Activated CD8-positive, alpha-beta memory T cell treated with anti-CD3 and anti-CD28 coated beads, Interleukin-2, amount 50 U/mL, for 24 hours (primary cell): ENCODE measurements around the gene EHHADH.
"Not testable (repeated sequence)": the region's sequence is repeated elsewhere in the genome, so short reads cannot be mapped to it uniquely, and the experiment has no call there.

Experiments used
- DNase-seq: peaks from one replicate; pipeline ENCODE4 v3.0.0-alpha.2; 2020; ENCODE audit errors: extremely low read depth

Gene EHHADH

GRCh38 chr3:185251272-185251671 is 2.6 kb downstream of the EHHADH start:
- no peak for DNase-seq

GRCh38 chr3:185250653-185251052 is 3.2 kb downstream of the EHHADH start:
- DNase-seq: no peak

- no peak for DNase-seq
Measured at GRCh38 chr3:185250247-185250646, 3.6 kb downstream of the EHHADH start.

GRCh38 chr3:185242642-185243041 is 11.2 kb downstream of the EHHADH start:
- DNase-seq: no peak

GRCh38 chr3:185236969-185237368 is 16.9 kb downstream of the EHHADH start:
- no peak for DNase-seq

- no peak for DNase-seq
Measured at GRCh38 chr3:185233328-185233727, 20.5 kb downstream of the EHHADH start.

GRCh38 chr3:185226526-185226925 is 27.3 kb downstream of the EHHADH start:
- DNase-seq: not testable (repeated sequence)

GRCh38 chr3:185225523-185225922 is 28.3 kb downstream of the EHHADH start:
- DNase-seq: no peak

- no peak for DNase-seq
Measured at GRCh38 chr3:185225080-185225479, 28.8 kb downstream of the EHHADH start.

- no peak for DNase-seq
Measured at GRCh38 chr3:185221203-185221602, 32.6 kb downstream of the EHHADH start.

- DNase-seq: no peak
Measured at GRCh38 chr3:185216607-185216958, 37.3 kb downstream of the EHHADH start.

- DNase-seq: no peak
Measured at GRCh38 chr3:185215873-185216606, 37.8 kb downstream of the EHHADH start.

GRCh38 chr3:185212559-185212958 is 41.3 kb downstream of the EHHADH start:
- DNase-seq: no peak

GRCh38 chr3:185212086-185212485 is 41.8 kb downstream of the EHHADH start:
- no peak for DNase-seq

- no peak for DNase-seq
Measured at GRCh38 chr3:185210621-185211142, 43.2 kb downstream of the EHHADH start.

- no peak for DNase-seq
Measured at GRCh38 chr3:185208823-185209222, 45.0 kb downstream of the EHHADH start.

GRCh38 chr3:185207931-185208746 is 45.7 kb downstream of the EHHADH start:
- DNase-seq: no peak

- DNase-seq: no peak
Measured at GRCh38 chr3:185207481-185207880, 46.4 kb downstream of the EHHADH start.

- no peak for DNase-seq
Measured at GRCh38 chr3:185205865-185206264, 48.0 kb downstream of the EHHADH start.

- no peak for DNase-seq
Measured at GRCh38 chr3:185204894-185205293, 49.0 kb downstream of the EHHADH start.

GRCh38 chr3:185200639-185201038 is 53.2 kb downstream of the EHHADH start:
- DNase-seq: no peak

- DNase-seq: no peak
Measured at GRCh38 chr3:185199671-185200070, 54.2 kb downstream of the EHHADH start.

- DNase-seq: no peak
Measured at GRCh38 chr3:185199206-185199605, 54.6 kb downstream of the EHHADH start.
